Uterus (tissue), 2 donors: ENCODE measurements around the gene VSIG4.

ENCODE experiments used
- POLR2A ChIP-seq, 2 donors: fragments of 450-650 bp; IDR thresholded peaks; one replicate each; pipeline ENCODE4 v1.6.1; 2016; ENCODE audit warnings: antibody characterized with exemption in 2 of 2, mild to moderate bottlenecking in 1 of 2, moderate library complexity in 1 of 2
- TF ChIP-seq, protein P1 (sequence below), 4 experiments: fragments of 200-600 bp in 2 of 4; fragments of 450-650 bp in 2 of 4; sonication (generic) in 2 of 4; IDR thresholded peaks; one replicate each; pipeline ENCODE4 v1.5.1; 2016 to 2019; ENCODE audit warnings: antibody characterized with exemption in 4 of 4, mild to moderate bottlenecking in 2 of 4, moderate library complexity in 1 of 4

GRCh38 chrX:66000178-66000577 is 39.7 kb downstream of the VSIG4 start:
- TF ChIP-seq, protein P1, sequence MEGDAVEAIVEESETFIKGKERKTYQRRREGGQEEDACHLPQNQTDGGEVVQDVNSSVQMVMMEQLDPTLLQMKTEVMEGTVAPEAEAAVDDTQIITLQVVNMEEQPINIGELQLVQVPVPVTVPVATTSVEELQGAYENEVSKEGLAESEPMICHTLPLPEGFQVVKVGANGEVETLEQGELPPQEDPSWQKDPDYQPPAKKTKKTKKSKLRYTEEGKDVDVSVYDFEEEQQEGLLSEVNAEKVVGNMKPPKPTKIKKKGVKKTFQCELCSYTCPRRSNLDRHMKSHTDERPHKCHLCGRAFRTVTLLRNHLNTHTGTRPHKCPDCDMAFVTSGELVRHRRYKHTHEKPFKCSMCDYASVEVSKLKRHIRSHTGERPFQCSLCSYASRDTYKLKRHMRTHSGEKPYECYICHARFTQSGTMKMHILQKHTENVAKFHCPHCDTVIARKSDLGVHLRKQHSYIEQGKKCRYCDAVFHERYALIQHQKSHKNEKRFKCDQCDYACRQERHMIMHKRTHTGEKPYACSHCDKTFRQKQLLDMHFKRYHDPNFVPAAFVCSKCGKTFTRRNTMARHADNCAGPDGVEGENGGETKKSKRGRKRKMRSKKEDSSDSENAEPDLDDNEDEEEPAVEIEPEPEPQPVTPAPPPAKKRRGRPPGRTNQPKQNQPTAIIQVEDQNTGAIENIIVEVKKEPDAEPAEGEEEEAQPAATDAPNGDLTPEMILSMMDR (IDR thresholded peaks at IDR 0.05), result no peak
- TF ChIP-seq POLR2A (IDR thresholded peaks at IDR 0.05), result no peak
